ENCODE results near the gene ALAD.
"Not testable (repeated sequence)": the region's sequence is repeated elsewhere in the genome, so short reads cannot be mapped to it uniquely, and the experiment has no call there.

ALAD gene

DNA sequence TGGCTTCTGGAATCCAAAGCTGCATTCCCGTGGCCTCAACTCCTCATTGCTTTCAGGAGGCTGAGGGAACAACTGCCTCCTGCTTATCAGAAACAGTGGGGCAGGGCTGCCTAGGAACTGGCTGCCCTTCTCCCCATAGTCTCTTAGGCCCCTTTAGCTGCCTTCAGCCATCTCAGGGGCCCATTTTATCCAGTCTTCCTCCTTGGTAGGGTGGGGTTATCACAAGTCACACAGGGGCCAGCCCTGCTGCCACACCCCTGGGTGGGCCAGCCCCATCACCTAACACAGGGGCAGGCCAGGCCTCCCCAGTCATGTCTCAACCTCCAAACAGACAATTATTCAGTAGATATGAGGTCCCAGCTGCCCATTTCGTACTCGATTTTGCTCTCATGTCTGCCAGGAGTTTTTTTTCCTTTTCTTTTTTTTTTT is 3.9 kb downstream of the ALAD start:
- DNase-seq = no peak

DNA sequence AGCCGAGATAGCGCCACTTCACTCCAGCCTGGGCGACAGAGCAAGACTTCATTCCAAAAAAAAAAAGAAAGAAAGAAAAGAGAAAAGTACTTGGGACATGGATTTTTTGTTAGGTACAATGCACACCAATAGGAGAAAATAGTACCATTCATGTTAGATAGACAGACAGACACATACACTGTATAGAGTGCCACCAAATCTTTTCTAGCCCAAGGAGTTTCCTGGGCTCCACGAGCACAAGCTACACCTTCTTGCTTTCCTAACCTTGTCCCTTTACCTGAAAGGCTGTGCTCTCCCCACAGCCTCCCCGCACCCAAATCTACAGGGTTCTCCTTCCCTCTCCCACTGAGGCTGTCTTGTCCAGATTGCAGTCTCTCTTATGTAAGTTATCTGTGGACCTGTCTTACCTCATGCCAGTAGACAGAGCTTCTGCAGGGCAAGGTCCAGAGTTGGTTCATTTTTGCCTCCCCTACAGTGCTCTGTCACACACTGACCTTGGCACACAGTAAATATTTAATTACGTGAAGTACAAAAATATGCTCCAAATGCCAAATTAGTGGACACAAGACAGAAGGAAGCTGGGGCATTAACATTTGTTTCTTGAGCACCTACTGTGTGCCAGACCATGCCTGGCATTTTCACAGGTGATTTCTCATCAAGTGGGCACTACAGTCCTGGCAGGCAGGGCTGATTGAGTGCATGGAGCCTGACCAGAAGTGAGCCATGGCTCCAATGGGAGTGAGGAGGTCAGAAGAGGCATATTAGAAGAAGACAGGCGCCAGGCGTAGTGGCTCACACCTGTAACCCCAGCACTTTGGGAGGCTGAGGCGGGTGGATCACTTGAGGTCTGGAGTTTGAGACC is 5.9 kb downstream of the ALAD start:
- no peak for DNase-seq

DNA sequence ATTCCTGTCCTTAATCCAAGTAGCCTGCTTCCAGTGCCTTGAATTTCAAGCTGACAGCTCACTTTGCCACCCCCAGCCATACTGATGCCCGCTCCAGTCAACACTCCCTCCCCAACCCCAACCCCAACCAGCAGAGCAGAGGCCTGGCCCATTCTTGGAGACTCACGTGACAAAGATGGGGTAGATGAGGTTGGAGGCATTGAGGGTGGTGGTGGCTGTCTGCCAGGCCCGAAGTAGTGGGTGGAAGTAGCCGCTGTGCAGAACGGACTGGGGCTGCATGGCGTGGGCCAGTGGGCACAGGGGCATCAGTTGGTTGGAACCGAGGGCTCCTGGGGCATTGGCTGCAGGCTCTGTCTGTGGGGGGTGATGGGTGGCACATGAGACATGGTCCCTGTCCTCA is 7.8 kb downstream of the ALAD start:
- no peak for DNase-seq

DNA sequence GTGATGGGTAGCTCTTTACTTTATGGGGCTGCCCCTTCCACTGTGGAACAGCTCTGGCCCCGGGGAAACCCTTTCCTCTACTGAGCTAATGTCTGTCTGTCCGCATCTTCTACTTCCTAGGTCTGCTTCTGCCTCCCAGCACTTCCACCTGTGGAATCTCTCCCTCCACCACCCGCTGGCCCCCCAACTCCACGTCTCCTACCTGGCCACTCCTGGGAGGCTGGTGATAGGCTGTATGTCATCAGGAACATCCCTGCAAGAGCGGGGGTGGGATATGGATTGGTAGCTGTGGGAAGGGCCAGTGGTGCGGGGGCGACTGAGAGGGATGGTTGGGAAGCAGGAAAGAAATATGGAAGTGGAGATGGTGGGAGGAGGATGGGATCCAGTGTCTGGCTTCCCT is 9.2 kb downstream of the ALAD start:
- DNase-seq = no peak

DNA sequence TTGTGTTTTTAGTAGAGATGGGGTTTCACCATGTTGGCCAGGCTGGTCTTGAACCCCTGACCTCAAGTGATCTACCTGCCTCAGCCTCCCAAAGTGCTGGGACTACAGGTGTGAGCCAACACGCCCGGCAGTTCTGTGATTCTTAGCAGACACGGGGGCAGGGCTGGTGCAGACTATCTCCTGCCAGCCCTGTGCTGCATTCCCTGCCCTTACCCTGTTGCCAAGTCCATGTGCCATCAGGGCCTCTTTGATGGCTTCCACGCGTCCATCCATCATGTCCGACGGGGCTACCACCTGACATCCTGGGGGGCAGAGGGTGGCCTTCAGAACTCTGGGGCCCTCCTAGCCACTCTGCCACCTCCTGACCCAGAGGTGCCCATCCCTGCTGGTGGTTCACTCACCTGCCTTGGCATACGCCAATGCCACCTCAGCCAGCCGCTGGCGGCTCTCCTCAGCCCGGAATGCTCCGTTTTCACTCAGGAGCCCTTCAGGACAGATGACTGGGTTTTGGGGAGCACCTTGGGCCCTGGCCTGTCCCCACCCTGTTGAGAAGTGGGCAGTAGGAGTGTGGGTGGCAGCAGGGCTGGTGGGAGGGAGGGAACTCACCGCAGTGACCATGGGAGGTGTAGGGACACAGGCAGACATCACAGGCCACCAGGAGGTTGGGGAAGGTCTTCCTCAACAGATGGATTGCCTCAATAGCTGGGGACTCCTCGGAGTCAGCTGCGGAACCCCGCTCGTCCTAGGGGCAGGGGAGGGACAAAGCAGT is 10.7 kb downstream of the ALAD start:
- DNase-seq = no peak

DNA sequence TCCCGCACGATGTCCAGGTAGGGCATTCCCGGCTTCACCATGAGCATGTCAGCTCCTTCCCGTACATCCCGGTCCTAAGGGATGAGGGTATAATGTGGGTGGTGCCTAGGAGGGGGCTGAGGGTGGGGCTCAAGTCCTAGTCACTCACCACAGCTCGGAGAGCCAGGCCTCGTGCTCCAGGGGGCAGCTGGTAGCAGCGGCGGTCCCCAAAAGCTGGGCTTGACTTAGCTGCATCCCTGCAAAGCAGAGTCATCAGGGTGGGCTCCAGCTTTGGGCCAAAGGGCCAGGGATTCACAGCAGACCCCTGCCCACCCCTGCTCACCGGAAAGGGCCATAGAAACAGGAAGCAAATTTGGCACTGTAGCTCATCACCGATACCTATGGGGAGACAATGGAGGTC is 11.6 kb downstream of the ALAD start:
- no peak for DNase-seq

DNA sequence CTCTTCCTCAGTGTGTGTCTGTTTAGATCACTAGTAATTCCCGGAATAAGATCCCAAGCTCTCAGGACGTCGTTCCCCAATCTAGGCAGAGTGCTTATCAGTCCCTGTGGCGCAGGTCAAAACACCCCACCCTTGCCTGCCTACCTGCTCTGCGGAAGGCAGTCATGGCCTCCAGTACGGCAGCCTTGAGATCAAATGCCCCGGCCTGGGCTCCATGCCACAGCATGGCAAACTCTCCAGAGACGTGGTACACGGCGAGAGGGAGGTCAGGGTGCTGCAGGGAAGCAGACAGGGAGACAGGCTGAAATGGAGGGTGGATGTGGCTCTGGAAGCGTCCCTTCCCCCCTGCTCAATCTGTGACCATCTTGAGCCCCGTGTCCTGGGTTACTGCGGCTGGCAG is 12.3 kb downstream of the ALAD start:
- DNase-seq = no peak

DNA sequence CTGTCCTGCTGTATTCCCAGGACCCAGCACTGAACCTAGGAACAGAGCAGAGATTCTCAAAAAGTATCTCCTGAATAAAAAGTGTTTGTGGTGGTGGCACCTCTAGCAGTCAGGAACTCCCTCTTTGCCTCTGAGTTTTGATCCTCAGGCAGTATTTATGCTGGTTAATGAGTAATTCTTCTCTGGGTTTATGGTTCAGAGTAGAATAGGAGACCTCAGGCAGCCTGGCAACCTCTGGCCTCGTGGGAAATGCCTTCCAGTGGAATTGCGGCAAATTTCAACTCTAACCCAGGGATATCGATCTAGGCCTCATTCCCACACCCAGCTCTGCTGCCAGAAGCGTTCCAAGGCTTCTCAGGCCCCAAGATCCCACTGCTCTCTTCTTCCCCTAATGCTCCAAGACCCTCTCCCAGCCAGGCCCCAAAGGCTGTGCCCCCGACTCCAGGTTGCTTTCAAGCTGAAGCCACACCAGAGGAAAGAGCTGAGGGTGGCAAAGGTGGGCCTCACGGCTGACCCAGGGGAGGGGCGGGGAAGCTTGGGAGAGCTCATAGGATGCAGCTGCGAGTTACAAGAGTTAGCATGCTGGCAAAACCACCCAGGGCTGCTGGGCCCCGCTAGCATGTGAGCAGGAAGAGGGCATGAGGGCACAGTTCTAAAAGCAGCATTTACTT is 13.4 kb downstream of the ALAD start:
- no peak for DNase-seq

DNA sequence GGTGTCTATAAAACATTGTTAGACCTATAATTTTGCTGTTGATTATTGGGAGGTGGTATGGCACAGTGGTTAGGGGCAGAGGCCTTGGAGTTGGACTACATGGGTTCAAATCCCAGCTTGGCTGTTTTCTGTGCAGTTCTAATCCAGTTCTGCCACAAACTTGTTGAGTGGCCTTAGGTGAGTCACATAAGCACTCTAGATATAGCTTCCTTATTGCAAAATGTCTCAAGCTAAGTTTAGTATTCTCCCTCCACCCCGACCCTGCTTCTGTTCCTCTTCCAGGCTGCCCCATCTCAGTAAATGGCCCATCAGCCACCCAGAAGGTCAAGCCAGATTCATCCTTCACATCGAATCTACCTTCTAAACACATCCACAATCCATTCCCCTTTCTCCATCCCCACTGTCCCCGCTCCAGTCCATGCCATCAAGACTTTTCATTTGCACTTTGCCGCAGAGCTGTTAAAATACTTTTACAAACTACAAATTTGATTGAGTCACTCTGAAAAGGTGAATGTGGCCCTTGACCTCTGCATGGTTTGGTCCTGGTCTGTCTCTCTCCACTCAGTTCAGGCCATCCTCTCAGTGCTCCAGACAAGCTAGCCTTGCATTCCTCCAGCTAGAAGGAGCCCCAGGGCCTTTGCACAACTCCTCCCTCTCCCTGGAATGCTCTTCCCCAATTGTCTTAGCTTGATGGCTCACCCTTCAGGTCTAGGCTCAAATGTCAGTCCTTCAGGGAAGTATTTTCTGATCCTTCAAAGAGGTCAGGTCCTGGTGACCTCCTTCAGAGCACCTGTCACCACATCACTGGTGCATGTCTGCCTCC is 14.3 kb downstream of the ALAD start:
- peak; percentile 91 for DNase-seq

DNA sequence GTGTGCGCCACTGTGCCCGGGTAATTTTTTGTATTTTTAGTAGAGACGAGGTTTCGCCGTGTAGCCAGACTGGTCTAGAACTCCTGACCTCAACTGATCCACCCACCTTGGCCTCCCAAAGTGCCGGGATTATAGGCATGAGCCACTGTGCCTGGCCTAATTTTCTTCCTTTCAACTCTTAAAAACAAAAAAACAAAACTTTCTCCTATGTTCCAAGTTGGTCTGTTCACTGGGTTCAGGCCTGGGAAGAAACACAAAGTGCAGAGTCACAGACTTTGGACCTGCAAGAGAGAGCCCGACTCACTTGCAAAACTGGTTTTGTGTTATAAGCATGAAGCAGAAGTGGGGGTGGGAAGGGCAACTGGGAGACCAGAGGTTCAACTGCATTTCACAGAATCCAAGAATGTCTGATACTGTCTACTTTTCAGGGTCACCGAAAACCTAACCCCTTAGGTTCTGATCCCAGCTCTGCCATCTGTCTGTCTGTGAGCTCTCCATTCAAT is 19.1 kb downstream of the ALAD start:
- no peak for DNase-seq

DNA sequence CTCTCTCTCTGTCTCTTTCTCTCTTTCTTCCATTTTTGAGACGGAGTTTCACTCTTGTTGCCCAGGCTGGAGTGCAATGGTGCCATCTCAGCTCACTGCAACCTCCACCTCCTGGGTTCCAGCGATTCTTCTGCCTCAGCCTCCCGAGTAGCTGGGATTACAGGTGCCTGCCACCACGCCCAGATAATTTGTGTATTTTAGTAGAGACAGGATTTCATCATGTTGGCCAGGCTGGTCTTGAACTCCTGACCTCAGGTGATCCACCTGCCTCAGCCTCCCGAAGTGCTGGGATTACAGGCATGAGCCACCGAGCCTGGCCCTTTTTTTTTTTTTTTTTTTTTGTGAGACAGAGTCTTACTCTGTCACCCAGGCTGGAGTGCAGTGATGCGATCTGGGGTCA is 19.6 kb downstream of the ALAD start:
- not testable (repeated sequence) for DNase-seq

DNA sequence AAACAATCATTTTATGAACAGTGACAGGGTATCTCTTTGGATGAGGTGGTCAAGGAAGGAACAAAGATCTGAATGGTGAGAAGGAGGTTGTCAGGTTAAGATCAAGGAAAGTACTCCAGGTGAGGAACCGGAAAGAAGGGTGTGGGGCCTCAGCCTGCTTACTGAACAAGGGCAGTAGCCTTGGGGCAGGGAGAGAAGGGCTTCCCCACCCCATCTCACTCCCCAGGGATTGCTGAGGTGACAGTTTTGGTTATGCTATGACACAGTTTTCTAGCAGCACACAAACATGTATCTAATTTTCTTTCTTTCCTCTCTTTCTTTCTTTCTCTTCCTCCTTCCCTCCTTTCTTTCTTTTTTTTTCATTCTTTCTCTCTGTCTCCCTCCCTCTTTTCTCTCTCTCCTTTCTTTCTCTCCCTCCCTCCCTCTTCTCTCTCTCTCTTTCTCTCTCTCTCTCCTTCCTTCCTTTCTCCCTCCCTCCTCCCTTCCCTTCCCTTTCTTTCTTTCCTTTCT is 20.2 kb downstream of the ALAD start:
- DNase-seq = no peak

DNA sequence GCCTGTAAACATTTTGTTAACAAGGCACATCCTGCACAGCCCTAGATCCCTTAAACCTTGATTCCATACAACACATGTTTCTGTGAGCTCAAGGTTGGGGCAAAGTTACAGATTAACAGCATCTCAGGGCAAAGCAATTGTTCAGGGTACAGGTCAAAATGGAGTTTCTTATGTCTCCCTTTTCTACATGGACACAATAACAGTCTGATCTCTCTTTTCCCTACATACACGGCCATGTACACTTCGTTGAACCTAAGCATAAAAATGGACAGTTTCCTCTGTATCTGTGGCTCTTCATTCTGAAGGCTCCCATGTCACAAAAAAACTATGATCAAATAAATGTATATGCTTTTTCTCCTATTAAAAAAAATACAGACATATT is 21.3 kb downstream of the ALAD start:
- DNase-seq = not testable (repeated sequence)

DNA sequence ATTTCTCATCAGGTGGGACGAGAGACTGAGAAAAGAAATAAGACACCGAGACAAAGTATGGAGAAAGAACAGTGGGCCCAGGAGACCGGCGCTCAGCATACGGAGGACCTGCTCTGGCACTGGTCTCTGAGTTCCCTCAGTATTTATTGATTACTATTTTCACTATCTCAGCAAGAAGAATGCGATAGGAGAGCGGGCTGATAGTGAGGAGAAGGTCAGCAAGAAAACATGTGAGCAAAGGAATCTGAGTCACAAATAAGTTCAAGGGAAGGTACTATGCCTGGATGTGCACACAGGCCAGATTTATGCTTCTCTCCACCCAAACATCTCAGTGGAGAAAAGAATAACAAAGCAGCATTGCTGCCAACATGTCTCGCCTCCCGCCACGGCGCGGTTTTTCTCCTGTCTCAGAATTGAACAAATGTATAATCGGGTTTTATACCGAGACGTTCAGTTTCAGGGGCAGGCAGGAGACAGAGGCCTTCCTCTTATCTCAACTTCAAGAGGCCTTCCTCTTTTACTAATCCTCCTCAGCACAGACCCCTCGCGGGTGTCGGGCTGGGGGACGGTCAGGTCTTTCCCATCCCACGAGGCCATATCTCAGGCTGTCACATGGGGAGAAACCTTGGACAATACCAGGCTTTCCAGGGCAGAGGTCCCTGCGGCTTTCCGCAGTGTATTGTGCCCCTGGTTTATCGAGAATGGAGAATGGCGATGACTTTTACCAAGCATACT is 21.8 kb downstream of the ALAD start:
- DNase-seq = peak; percentile 26

DNA sequence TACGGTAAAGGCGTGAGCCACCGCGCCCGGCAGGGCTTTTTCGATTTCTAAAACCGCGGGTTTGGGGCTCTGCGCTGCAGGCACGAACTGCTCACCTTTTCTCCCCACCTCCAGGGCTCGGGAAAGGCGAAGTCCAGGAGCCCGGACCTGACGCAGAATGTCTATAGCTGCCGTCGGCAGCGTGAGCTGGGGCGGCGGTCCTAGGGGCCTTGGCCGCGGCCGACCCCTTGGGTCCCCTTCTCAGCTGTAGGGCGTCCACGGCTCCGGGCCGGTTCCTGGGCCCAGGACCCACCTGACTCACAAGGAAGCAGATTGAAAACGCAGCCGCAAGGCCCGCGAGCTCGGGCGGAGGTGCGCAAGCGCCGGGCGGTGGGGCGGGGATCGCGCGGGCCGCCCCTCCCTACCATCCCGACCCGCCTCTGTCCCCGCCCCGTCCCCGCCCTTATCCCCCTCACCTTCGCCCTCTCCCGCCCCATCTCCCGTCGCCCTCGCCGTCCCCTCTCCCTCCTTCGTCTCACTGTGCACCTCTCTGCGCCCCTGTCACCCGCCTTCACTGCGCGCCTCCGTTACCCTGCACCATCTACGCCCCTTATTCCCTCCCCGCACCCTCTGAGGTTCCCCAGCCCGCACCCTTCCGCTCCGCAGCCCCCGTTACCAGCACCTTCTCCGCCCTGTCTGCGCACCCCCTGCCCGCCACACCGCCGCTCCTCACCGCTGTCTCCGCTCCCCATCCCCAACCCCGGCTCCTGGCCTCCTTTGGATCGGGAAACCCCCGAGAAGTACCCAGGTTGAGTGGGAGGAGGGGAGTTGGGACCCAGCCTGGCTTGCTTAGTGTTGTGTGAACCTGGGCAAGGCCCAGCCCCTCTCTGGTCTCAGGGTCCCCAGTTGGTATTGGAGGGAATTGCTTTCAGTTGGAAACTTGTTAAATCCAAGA is 24.2 kb downstream of the ALAD start, which contains the start of gene HDHD3:
Gene HDHD3 (minus strand): TSS at position 353 of the 934 bp plus-strand sequence. CDS start 2,632 bp downstream, outside the sequence.
- no peak for DNase-seq

DNA sequence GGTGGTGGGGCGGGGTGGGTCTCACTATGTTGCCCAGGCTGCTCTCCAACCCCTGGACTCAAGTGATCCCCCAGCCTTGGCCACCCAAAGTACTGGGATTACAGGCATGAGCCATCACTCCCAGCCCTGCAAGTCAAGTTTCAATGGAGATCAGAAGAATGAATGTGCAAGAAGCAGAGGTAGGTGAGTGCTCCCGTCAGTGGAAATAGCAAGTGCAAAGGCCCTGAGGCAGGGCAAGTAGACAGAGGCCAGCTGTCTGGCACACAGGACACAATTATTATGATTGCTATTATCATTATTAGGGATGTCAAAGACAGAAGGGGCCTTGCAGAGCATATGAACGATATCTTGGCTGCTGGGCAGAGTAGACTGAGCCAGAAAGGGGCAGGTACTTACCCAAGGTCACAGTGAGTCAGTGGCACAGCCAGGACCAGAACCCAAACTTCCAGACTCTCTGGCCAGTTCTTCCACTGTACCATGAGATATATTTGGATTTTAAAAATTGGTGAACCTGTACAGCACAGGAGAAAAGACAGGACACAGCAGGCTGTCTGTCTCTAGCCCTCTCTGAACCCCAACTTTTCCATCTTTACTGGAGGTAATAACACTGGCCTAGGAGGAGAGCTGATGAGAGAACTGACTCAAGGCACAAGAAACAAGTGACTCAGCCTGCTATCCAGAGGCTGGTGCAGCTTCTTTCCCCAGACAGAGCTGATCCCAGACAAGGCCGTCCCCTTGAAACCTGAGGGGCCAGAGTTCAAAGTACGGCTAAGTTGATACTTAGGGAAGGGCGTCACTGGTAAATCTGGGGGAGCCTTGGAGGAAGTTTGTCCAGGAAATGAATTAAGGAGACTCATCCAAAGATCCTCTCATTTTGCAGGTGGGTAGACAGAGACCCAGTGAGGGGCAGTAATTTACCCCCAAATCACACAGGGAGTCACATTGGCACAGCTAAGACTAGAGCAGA is 25.7 kb downstream of the ALAD start:
- no peak for DNase-seq

DNA sequence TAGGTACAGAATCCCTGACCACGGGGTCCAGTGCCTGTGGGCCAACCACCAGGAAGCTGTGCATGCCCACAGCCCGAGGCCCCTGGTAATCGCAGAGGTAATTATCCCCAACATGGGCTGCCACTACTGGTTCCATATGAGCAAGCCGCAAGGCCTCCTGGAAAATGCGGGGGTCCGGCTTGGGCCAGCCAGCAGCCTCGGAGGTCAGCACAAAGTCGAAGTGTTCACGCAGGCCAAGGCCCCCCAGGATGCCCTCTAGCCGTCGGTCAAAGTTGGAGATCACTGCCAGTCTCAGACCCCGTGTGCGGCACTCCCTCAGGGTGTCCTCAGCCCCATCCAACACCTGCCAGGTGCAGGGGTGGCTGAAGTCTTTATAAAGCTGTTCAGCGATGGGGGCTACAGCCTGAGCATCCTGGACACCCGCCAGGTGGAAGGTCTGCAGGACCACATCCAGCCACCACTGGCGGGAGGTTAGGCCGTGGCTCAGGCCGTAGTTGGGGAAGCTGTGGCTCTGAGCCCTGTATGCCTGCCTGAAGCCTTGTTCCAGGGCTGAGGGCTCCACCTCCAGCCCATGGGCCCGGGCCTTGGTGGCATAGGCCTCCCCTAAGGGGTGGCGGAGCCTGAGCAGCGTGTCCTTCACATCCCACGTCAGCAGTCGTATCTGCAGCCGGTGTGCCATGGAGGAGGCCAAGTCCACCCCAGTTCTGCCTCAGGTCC is 27.2 kb downstream of the ALAD start:
- no peak for DNase-seq

DNA sequence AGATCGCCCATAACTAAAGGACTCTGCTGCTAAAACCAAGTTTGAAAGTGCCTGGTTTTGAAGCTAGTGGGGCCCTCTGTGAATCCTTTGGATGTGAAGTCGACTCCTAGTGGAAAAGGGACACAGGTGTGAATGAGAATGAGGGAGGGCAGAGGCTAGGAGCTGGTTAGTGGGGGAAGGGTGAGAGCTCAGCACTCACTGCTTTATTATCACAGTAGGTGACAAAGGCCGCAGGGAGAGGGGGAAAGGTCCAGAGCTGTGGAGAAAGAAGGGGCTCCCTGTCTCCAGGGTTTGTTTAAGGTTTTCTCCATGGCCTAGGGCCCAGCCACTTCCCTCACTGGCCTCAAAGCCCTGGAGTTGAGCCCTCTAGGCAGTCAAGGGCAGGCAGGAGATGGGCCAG is 27.8 kb downstream of the ALAD start:
- DNase-seq = no peak
